Measurements from ENCODE around the gene CAMSAP2.

CAMSAP2 gene

GRCh38 chr1:200856716-200857357 is 118.1 kb downstream of the CAMSAP2 start:
- Histone ChIP-seq H3K36me3 (replicated peaks) (peaks cover 32% of the 10 kb centered on the region), H3K27me3 (replicated peaks) (no peaks in the 10 kb centered on the region), H3K4me3 (ENCODE audit: low read depth, low read length) (no peak overlapping the region), H3K27ac (no peak overlapping the region)
- no peak for TF ChIP-seq CTCF (IDR thresholded peaks at IDR 0.05; ENCODE audit: low read depth, low read length, missing control alignments)
- peak; percentile 84 for DNase-seq
- in situ Hi-C loops (cut with HindIII; ENCODE audit: low pct_ligation_motif_present, low sequenced_read_pairs), result no loop called here

- H3K36me3 ChIP-seq (replicated peaks), result peaks cover 29% of the 10 kb centered on the region
- DNase-seq, result no peak
- no peak overlapping the region for H3K27ac ChIP-seq
- in situ Hi-C loops (cut with HindIII; ENCODE audit: low pct_ligation_motif_present, low sequenced_read_pairs), result no loop called here
- no peak overlapping the region for H3K4me3 ChIP-seq (ENCODE audit: low read depth, low read length)
- TF ChIP-seq CTCF (IDR thresholded peaks at IDR 0.05; ENCODE audit: low read depth, low read length, missing control alignments), result no peak
- no peaks in the 10 kb centered on the region for H3K27me3 ChIP-seq (replicated peaks)
Measured at GRCh38 chr1:200857804-200858203, 119.1 kb downstream of the CAMSAP2 start.

GRCh38 chr1:200861937-200862647 is 123.4 kb downstream of the CAMSAP2 start:
- Histone ChIP-seq H3K36me3 (replicated peaks) (peaks cover 15% of the 10 kb centered on the region), H3K4me3 (ENCODE audit: low read depth, low read length) (no peak overlapping the region), H3K27me3 (replicated peaks) (no peaks in the 10 kb centered on the region), H3K27ac (no peak overlapping the region)
- no peak for DNase-seq
- in situ Hi-C loops (cut with HindIII; ENCODE audit: low pct_ligation_motif_present, low sequenced_read_pairs), result no loop called here
- no peak for TF ChIP-seq CTCF (IDR thresholded peaks at IDR 0.05; ENCODE audit: low read depth, low read length, missing control alignments)

- no peak for DNase-seq
- Histone ChIP-seq H3K36me3 (replicated peaks) (peaks cover 13% of the 10 kb centered on the region), H3K27me3 (replicated peaks) (no peaks in the 10 kb centered on the region), H3K27ac (no peak overlapping the region), H3K4me3 (ENCODE audit: low read depth, low read length) (no peak overlapping the region)
- in situ Hi-C loops (cut with HindIII; ENCODE audit: low pct_ligation_motif_present, low sequenced_read_pairs), result no loop called here
- no peak for TF ChIP-seq CTCF (IDR thresholded peaks at IDR 0.05; ENCODE audit: low read depth, low read length, missing control alignments)
Measured at GRCh38 chr1:200862713-200863415, 124.2 kb downstream of the CAMSAP2 start.

- no peaks in the 10 kb centered on the region for H3K27me3 ChIP-seq (replicated peaks)
- peaks cover 10% of the 10 kb centered on the region for H3K36me3 ChIP-seq (replicated peaks)
- no peak for DNase-seq
- no peak for TF ChIP-seq CTCF (IDR thresholded peaks at IDR 0.05; ENCODE audit: low read depth, low read length, missing control alignments)
- no peak overlapping the region for H3K27ac ChIP-seq
- H3K4me3 ChIP-seq (ENCODE audit: low read depth, low read length), result no peak overlapping the region
- in situ Hi-C loops (cut with HindIII; ENCODE audit: low pct_ligation_motif_present, low sequenced_read_pairs), result no loop called here
Measured at GRCh38 chr1:200866116-200866515, 127.4 kb downstream of the CAMSAP2 start.
